HG03565 (cell line): ENCODE data around the gene SHISA8.
"Not testable (repeated sequence)": the region's sequence is repeated elsewhere in the genome, so short reads cannot be mapped to it uniquely, and the experiment has no call there.

Experiments
- ATAC-seq: cut with Tn5 transposase; IDR thresholded peaks from one replicate; pipeline ENCODE4 v1.9.1; 2021; ENCODE audit warnings: mild to moderate bottlenecking, moderate library complexity; ENCODE audit not compliant: unreplicated experiment

Gene SHISA8

DNA sequence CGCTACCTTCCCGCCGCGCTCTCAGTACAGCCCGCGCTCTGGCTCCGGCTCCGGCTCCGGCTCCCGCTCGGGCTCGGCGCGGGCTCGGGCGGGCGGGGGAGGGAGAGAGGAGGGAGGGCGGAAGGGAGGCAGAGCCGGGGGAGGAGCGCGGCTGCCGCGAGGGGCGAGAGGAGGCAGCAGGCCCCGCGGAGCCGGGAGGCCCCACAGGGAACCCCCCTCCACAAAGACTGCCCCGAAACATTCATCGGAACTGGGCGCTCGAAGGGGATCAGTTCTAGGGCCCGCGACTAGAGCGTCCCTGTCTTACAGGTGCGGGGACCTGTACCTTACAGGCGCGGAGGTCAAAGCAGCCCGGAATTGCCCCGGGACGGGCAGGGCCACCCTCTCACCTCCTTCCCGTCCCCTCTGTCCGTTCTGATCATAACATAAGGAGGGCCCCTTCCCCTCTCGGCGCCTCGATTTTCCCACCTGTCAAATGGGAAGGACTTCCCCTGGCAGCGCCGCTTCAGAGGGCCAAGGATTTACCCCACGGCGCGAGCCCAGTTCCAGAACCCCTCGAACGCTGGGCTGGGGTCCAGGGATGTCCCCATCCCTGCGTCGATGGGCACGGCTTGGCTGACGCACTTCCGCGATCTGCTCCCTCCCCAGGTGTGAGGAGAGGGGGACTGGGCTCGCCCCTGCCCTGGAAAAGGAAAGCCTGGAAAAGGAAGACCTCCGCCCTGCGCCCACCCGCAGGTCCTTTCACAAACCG is at the start of gene SHISA8:
SHISA8 (minus strand) TSS at position 40 of the 751 bp plus-strand sequence. CDS start 407 bp downstream, outside the sequence.
- ATAC-seq = no peak

DNA sequence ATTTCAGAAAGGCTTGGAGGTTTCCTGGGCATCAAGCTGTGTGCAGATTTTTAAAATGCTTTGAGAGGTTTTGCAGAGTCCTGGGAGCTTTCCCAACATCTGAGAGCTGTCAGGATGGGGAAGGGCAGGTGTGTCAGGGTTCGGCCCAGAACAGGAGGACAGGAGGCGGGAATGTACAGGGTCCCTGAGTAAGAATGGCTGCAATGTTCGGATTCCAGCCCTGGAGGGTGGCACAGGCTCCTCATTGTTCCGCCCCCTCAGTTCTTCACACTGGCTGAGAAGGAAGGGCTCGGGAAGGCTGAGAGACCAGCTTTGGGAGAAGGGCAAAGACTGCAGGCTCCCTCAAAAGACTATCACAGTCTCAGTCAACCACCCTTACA is 49.2 kb upstream of the SHISA8 start:
- no peak for ATAC-seq

- ATAC-seq = no peak
Observed at GRCh38 chr22:41963453-41964111, 48.7 kb upstream of the SHISA8 start.

- no peak for ATAC-seq
Observed at GRCh38 chr22:41957941-41958556, 43.2 kb upstream of the SHISA8 start.

- no peak for ATAC-seq
Observed at GRCh38 chr22:41952713-41953112, 37.8 kb upstream of the SHISA8 start.

DNA sequence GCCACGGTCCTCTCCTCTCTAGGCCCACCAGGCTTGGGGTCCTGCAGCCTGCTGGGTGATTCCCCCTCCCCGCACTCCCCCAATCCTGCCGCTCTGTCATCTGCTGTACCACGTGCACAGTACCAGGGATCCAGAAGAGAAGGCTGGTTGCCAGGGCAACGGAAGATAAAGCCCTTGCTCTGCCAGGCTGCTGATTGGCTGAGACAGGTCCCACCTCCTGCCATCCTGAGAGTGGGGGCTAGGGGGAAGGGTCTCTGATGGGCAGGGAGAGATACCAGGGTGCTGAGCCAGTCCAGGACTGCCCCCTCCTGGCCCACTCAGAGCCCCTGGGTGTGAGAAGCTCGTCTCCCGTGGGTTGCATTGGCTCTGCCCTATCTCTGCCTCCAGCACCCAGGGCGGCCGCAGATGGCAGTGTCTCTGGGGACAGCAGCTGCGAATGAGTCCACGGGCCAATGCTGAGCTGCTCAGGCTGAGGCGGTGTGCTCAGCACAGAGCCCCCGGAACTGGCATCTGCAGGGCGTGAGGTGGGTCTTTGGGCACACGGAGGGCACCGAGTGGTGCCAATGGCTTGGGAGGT is 37.1 kb upstream of the SHISA8 start, which contains the start of gene SMIM45:
SMIM45 (plus strand) TSS at position 253 of the 577 bp plus-strand sequence.
- no peak for ATAC-seq

DNA sequence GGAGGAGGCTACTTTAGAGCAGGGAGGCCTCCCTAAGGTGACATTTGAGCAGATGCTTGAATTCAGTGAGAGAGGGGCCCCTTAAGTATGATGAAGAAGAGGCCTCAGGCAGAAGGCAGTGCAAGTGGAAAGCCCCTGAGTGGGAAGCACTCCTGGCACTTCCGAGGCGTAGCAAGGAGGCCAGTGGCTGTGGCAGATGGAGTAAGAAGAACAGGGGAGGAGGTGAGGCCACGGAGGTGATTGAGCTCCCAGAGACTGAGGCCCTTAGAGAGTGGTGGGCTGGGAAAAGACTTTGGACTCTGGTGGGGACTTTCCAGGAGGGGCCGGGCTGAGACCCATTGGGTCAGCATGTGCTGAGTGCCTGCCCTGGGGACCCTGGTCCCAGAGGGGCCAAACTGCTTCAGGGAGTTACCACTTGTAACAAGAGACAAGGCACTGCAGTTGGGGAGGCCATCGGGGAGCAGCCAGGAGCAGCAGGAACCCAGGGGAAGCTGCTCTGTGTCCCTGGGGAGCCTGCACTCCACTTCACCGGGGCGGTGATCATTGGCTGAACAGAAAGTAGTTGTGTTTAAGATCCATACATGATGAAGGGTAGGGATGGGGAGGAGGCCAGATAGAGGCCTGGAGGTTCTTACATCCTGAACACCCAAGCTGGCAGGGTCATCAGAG is 34.6 kb upstream of the SHISA8 start:
- no peak for ATAC-seq

- not testable (repeated sequence) for ATAC-seq
Observed at GRCh38 chr22:41948928-41949296, 34.0 kb upstream of the SHISA8 start.

- ATAC-seq = no peak
Observed at GRCh38 chr22:41948142-41948541, 33.3 kb upstream of the SHISA8 start.

DNA sequence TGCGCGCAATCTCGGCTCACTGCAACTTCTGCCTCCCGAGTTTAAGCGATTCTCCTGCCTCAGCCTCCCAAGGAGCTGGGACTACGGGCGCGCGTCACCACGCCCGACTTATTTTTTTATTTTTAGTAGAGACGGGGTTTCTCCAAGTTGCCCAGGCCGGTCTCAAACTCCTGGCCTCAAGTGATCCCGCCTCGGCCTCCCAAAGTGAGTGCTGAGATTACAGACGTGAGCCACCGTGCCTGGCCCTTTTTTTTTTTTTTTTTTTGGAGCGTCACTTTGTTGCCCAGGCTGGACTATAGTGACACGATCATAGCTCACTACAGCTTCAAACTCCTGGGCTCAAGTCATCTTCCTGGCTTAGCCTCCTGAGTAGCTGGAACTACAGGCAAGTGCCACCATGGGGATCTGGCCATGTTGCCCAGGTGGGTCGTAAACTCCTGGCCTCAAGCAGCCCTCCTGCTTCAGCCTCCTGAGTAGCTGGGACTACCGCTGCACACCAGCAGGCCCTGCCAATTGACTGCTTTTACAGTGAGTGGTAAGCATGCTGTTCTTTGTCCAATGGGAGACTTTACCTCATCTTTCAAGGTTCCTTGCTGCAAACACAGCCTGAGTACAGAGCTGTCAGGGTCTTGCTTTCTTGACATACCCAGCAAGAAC is 32.7 kb upstream of the SHISA8 start:
- ATAC-seq = no peak

DNA sequence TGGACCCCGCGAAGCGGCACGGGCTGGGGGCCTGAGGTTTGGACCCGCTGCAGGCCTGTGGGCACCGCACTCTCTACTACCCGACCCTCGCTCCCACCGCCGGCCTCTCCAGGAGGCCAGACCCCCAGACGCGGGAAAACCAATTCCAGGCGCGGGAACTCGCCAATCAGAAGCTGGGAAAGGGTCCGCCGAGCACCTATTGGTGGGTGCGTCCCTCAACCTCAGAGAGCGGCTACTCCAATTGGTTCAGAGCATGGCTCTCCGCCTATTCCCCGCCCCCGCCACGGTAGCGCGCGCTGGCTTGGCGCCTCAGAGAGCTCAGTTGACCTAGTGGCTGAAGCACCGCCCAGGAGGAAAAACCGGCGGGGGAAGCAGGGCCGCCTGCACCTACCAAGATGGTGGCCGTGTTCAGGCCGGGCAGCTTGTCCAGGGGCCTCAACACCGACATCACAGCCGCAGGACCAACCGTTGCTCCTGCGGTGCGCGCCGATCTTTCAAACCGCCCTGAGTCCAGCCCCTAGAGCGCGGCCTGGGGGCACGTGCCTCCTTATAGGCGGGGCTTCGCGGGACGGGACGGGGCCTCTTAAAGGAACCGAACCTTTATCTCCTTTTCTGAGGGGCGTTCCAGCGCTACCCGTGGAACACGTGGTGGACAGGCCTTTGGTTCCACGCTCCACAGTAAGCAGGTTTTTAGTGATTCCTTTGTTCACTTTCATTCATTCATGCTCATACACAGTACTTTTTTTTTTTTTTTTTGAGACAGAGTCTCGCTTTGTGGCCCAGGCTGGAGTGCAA is 32.0 kb upstream of the SHISA8 start, which contains the start of gene CENPM:
CENPM (minus strand) TSS at position 524 of the 795 bp plus-strand sequence; CDS start at position 448, 76 bp downstream.
- peak; percentile 72 for ATAC-seq

DNA sequence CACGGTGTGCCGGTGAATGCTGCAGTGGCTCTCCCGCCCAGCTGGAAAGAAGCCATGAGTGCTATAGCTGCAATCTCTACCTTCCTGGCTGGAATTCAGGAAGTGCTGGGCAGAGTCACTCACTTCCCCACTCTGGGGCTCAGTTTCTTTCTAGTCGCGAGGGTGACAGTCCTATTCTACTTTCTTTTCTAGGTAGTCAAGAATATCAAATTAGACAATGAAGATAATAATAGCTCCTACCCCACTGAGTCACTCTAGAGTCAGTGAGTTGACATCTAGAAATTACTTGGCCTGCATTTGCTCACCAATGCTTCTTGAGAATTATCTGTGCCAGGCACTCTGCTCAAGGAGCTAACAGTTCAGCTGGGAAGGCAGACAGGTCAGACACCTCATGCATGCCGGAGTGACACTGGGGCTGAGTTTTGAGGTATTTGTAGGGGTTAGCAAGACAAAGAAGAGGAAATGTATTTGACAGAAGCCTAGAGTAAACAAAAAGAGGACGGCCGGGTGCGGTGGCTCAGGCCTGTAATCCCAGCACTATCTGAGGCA is 28.9 kb upstream of the SHISA8 start:
- no peak for ATAC-seq

- ATAC-seq = no peak
Observed at GRCh38 chr22:41940832-41941765, 26.2 kb upstream of the SHISA8 start.

DNA sequence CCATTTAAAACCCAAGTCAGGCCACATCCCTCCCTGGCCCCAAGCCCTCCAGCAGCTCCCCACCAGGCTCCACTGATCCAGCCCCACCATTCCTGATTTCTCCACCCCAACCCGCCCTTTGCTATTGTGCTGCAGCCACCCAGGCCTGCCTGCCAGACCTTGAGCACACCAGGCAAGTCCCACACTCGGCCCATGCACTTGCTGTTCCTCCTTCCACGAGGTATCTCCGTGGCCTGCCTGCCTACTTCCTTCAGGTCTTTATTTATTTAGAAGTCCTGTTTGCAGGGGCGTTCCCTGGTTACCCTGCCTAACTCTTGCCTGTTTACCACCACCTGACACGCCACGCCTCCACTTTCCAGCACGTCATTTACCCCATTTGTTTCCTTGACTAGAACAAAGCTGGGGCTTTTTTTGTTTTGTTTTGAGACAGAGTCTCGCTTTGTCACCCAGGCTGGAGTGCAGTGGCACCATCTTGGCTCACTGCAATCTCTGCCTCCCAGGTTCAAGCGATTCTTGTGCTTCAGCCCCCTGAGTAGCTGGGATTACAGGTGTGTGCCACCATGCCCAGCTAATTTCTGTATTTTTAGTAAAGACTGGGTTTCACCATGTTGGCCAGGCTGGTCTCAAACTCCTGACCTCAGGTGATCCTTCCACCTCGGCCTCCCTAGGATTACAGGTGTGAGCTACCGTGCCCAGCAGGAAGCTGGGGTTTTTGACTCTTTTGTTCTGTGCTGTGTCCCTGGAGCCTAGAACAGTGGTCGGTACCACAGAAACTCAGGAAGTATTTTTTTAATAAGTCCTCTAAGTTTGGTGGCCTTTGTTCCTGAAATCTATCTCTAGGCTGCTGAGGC is 25.3 kb upstream of the SHISA8 start:
- ATAC-seq = peak; percentile 34

- ATAC-seq = no peak
Observed at GRCh38 chr22:41936894-41937169, 22.0 kb upstream of the SHISA8 start.

- ATAC-seq = no peak
Observed at GRCh38 chr22:41935509-41935908, 20.6 kb upstream of the SHISA8 start.

DNA sequence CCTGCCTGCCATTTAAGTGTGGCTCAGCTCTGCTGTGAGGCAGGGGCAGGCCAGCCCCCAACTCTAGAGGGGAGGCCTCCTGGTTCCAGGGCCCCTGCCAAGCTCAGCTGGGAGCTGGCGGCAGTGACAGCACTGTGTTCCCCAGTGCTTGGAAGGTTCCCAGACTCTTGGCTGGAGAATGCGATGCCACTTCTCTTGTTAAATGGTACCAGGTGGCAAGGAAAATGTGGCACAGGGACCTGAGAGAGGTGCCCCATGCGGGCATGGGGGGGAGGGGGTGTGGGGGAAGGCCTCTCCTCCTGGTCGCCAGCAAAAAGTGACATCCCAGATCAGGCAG is 20.1 kb upstream of the SHISA8 start:
- ATAC-seq = no peak
